ENCODE results near the gene NEURL1.

- TF ChIP-seq CTCF (conservative IDR thresholded peaks at IDR 0.05 in 1 of 2, IDR thresholded peaks at IDR 0.05 in 1 of 2; ENCODE audit: extremely low read depth in 1 of 2, insufficient read depth in 1 of 2, low read depth in 1 of 2, low read length in 2 of 2): no peak
- TF ChIP-seq EZH2 (IDR thresholded peaks at IDR 0.05; ENCODE audit: borderline replicate concordance, low read length): no peak
Observed at GRCh38 chr10:103492655-103493261, 747 bp upstream of the NEURL1 start.
